ENCODE data around the gene USP5.

The USP5 gene

GRCh38 chr12:6851921-6852650 lies at the start of gene USP5:
Gene USP5, plus strand, starts transcription at chr12:6852150. Its CDS starts 30 bp downstream, at chr12:6852180.
- DNase-seq: peak; percentile 99

- no peak for DNase-seq
Measured at GRCh38 chr12:6807170-6807569, 44.8 kb upstream of the USP5 start.

GRCh38 chr12:6809056-6809455 lies 42.9 kb upstream of the USP5 start:
- DNase-seq: no peak

GRCh38 chr12:6810758-6811157 lies 41.2 kb upstream of the USP5 start:
- DNase-seq: no peak

- DNase-seq: no peak
Measured at GRCh38 chr12:6813363-6813762, 38.6 kb upstream of the USP5 start.

GRCh38 chr12:6816598-6816997 lies 35.4 kb upstream of the USP5 start:
- no peak for DNase-seq

GRCh38 chr12:6817098-6817497 lies 34.9 kb upstream of the USP5 start:
- DNase-seq: no peak

GRCh38 chr12:6817662-6818157 lies 34.2 kb upstream of the USP5 start:
- DNase-seq: no peak

GRCh38 chr12:6818222-6818621 lies 33.7 kb upstream of the USP5 start:
- no peak for DNase-seq

GRCh38 chr12:6818645-6819044 lies 33.3 kb upstream of the USP5 start:
- DNase-seq: no peak

GRCh38 chr12:6819106-6820030 lies 32.6 kb upstream of the USP5 start:
- DNase-seq: no peak

GRCh38 chr12:6820166-6820565 lies 31.8 kb upstream of the USP5 start:
- no peak for DNase-seq

- DNase-seq: peak; percentile 10
Measured at GRCh38 chr12:6821591-6822425, 30.1 kb upstream of the USP5 start, which contains the start of gene GPR162. Gene GPR162, plus strand, starts transcription at chr12:6821821. Its CDS starts 2,078 bp downstream, at chr12:6823899.

- DNase-seq: no peak
Measured at GRCh38 chr12:6822426-6823135, 29.4 kb upstream of the USP5 start.

- DNase-seq: no peak
Measured at GRCh38 chr12:6823182-6824084, 28.5 kb upstream of the USP5 start.

- DNase-seq: no peak
Measured at GRCh38 chr12:6824085-6824775, 27.7 kb upstream of the USP5 start.

- DNase-seq: no peak
Measured at GRCh38 chr12:6824901-6825381, 27.0 kb upstream of the USP5 start.

GRCh38 chr12:6825398-6826124 lies 26.4 kb upstream of the USP5 start:
- DNase-seq: peak; percentile 48

GRCh38 chr12:6826125-6826733 lies 25.7 kb upstream of the USP5 start:
- no peak for DNase-seq

Measured in NCI-H2029 (cell line).